ENCODE measurements around the gene SERPINA1. TPM values are rescaled to one million over a fixed set of nuclear protein-coding genes. Genes with fewer than 3 reads are reported as not detected.

The SERPINA1 gene
- total and polyA plus RNA-seq, 2 of the 13 experiments (the other 11 are each of a cell fraction or from before 2014, with no cell fraction given) = 3,266 to 11,015 TPM

DNA sequence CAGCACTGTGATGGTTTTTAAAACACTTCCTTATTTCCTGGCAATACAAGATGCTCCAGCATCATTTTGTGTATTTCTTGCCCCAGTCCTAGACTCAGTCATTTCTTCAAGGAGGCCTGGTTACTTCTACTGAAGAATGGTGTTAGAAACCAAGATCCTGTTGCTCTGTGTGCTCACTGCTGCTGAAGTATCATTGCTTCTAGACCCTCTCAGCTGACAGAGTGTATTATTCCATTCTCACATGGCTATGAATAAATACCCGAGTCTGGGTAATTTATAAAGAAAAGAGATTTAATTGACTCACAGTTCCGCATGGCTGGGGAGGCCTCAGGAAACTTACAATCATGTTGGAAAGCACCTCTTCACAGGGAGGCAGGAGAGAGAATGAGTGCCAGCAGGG lies 50.4 kb downstream of the SERPINA1 start:
- no peaks in the 10 kb centered on the region for H4K20me1 ChIP-seq (ENCODE audit: insufficient read depth, low read length)
- POLR2A ChIA-PET = no interaction called here
- 93% methylated on average over 2 of the region's 2 CpGs for WGBS (ENCODE audit: low lambda C conversion rate)
- H3K4me1 ChIP-seq (ENCODE audit: insufficient read depth, low read length) = peaks cover 77% of the 10 kb centered on the region
- no peak overlapping the region for H3K4me2 ChIP-seq (ENCODE audit: low read depth, low read length)
- DNase-seq (ENCODE audit: low spot score) = no peak
- no peak for FAIRE-seq
- H3K4me3 ChIP-seq (replicated peaks in 1 of 3; ENCODE audit: insufficient read depth in 1 of 3, low read depth in 2 of 3, low read length in 3 of 3) = no peak overlapping the region
- no peaks in the 10 kb centered on the region for H3K9me3 ChIP-seq (ENCODE audit: low read length)
- in situ Hi-C loops (cut with HindIII; ENCODE audit: extremely low pct_ligation_motif_present, low pct_unique_long_range_greater_than_20kb) = no loop called here
- H3K9ac ChIP-seq (ENCODE audit: insufficient read depth, low read depth, low read length) = no peak overlapping the region
- TF ChIP-seq ZNF605 (CRISPR knock-in tag; IDR thresholded peaks at IDR 0.05) (peak; percentile 91), ZNF879 (CRISPR knock-in tag; IDR thresholded peaks at IDR 0.05) (no peak), KAT7 (CRISPR knock-in tag; IDR thresholded peaks at IDR 0.05; ENCODE audit: borderline replicate concordance) (no peak)
- no TSS peak for BruUV-seq (replicated peaks)
- no peaks in the 10 kb centered on the region for H3K79me2 ChIP-seq (ENCODE audit: insufficient read depth, low read length)
- H3K27ac ChIP-seq (ENCODE audit: extremely low read length, insufficient read depth, low read length) = no peak overlapping the region
- intact Hi-C loops (cut with micrococcal nuclease; ENCODE audit: unreplicated experiment) = no loop called here
- no peaks in the 10 kb centered on the region for H3K27me3 ChIP-seq (ENCODE audit: control insufficient read depth in 1 of 2, insufficient read depth in 2 of 2, low read length in 2 of 2)
- no peaks in the 10 kb centered on the region for H3K36me3 ChIP-seq (replicated peaks in 1 of 2; ENCODE audit: control insufficient read depth in 1 of 2, insufficient read depth in 2 of 2, low read length in 2 of 2)
- CTCF ChIA-PET (ENCODE audit: low intra/inter-chr PET ratio, low total read pairs) = no interaction called here
- no peak for ATAC-seq
- no peak overlapping the region for H2AFZ ChIP-seq (ENCODE audit: low read length)

DNA sequence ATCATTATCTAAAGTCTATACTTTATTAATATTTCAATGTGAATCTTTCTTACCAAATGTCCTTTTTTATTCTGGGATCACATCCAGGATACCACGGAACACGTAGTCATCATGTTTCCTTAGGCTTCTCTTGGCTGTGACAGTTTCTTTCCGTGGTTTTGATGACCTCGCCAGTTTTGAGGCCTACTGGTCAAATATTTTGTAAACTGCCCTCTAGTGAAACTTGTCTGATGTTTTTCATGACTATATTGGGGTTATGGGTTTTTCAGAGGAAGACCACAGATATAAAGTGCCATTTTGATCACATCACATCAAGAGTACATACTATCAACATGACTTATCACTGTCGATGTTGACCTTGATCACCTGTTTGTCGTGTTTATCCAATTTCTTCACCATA lies 51.1 kb downstream of the SERPINA1 start:
- BruUV-seq (replicated peaks) = no TSS peak
- Histone ChIP-seq H2AFZ (ENCODE audit: low read length) (no peak overlapping the region), H4K20me1 (ENCODE audit: insufficient read depth, low read length) (no peaks in the 10 kb centered on the region), H3K4me1 (ENCODE audit: insufficient read depth, low read length) (peaks cover 77% of the 10 kb centered on the region), H3K27me3 (ENCODE audit: control insufficient read depth in 1 of 2, insufficient read depth in 2 of 2, low read length in 2 of 2) (no peaks in the 10 kb centered on the region), H3K9me3 (ENCODE audit: low read length) (no peaks in the 10 kb centered on the region), H3K4me3 (replicated peaks in 1 of 3; ENCODE audit: insufficient read depth in 1 of 3, low read depth in 2 of 3, low read length in 3 of 3) (no peak overlapping the region), H3K36me3 (replicated peaks in 1 of 2; ENCODE audit: control insufficient read depth in 1 of 2, insufficient read depth in 2 of 2, low read length in 2 of 2) (no peaks in the 10 kb centered on the region), H3K4me2 (ENCODE audit: low read depth, low read length) (no peak overlapping the region), H3K79me2 (ENCODE audit: insufficient read depth, low read length) (no peaks in the 10 kb centered on the region), H3K27ac (ENCODE audit: extremely low read length, insufficient read depth, low read length) (no peak overlapping the region), H3K9ac (ENCODE audit: insufficient read depth, low read depth, low read length) (no peak overlapping the region)
- TF ChIP-seq DNMT3B (CRISPR knock-in tag; conservative IDR thresholded peaks at IDR 0.05) (no peak), MAFF (IDR thresholded peaks at IDR 0.05; ENCODE audit: low read depth, low read length) (peak; percentile 95), MAFK (conservative IDR thresholded peaks at IDR 0.05 in 1 of 2, IDR thresholded peaks at IDR 0.05 in 1 of 2; ENCODE audit: low read length in 2 of 2) (peak; percentile 96)
- ChIA-PET POLR2A (no interaction called here), CTCF (ENCODE audit: low intra/inter-chr PET ratio, low total read pairs) (no interaction called here)
- in situ Hi-C loops (cut with HindIII; ENCODE audit: extremely low pct_ligation_motif_present, low pct_unique_long_range_greater_than_20kb) = no loop called here
- 90% methylated on average over 6 of the region's 6 CpGs for WGBS (ENCODE audit: low lambda C conversion rate)
- intact Hi-C loops (cut with micrococcal nuclease; ENCODE audit: unreplicated experiment) = no loop called here
- DNase-seq (ENCODE audit: low spot score) = no peak
- ATAC-seq = no peak
- FAIRE-seq = no peak
